Natural killer cell (primary cell): Measurements from ENCODE around the gene FBXL7. TPM values are rescaled to one million over a fixed set of nuclear protein-coding genes. Genes with fewer than 3 reads are reported as not detected.

Experiments used
- ATAC-seq, 3 donors: fragments of 150-1000 bp in 2 of 3; fragments of 200-7000 bp in 1 of 3; cut with Tn5 transposase; 1 replicate in 1 of 3; 2 replicates in 2 of 3; pipeline ENCODE4 v1.10.0; 2021; ENCODE audit warnings: mild to moderate bottlenecking in 2 of 3, moderate library complexity in 2 of 3
- DNase-seq, 2 donors: peaks; one replicate each; pipeline versions ENCODE4 v3.0.0 to v3.0.0-alpha.2; 2013 to 2021; ENCODE audit warnings: mixed read lengths in 1 of 2
- H3K27ac ChIP-seq: one replicate; pipeline ENCODE4 v1.5.1; 2013; ENCODE audit warnings: mild to moderate bottlenecking, low read length
- H3K27me3 ChIP-seq: one replicate; pipeline ENCODE4 v1.6.1; 2013; ENCODE audit warnings: low read length; ENCODE audit not compliant: control insufficient read depth, insufficient read depth
- H3K36me3 ChIP-seq: one replicate; pipeline ENCODE4 v1.6.1; 2013; ENCODE audit warnings: low read length; ENCODE audit not compliant: control insufficient read depth, insufficient read depth
- H3K4me1 ChIP-seq: one replicate; pipeline ENCODE4 v1.6.1; 2013; ENCODE audit warnings: low read length; ENCODE audit not compliant: control insufficient read depth, insufficient read depth
- H3K4me3 ChIP-seq: one replicate; pipeline ENCODE4 v1.5.1; 2013; ENCODE audit warnings: low read length
- H3K9me3 ChIP-seq: one replicate; pipeline ENCODE4 v1.6.1; 2013; ENCODE audit warnings: low read length; ENCODE audit not compliant: control insufficient read depth, insufficient read depth
- H3K27ac Mint-ChIP-seq, 2 donors: one replicate each; pipeline ENCODE4 v1.8.0; 2022; ENCODE audit warnings: mild to moderate bottlenecking in 2 of 2, mixed read lengths in 2 of 2, moderate library complexity in 1 of 2
- H3K27me3 Mint-ChIP-seq, 2 donors: one replicate each; pipeline ENCODE4 v1.8.0; 2022; ENCODE audit warnings: low read depth in 2 of 2, mixed read lengths in 2 of 2
- H3K36me3 Mint-ChIP-seq: one replicate; pipeline ENCODE4 v1.8.0; 2022; ENCODE audit warnings: mixed read lengths
- H3K4me1 Mint-ChIP-seq, 2 donors: one replicate each; pipeline ENCODE4 v1.8.0; 2022; ENCODE audit warnings: mixed read lengths in 2 of 2
- H3K4me3 Mint-ChIP-seq: one replicate; pipeline ENCODE4 v1.8.0; 2022; ENCODE audit warnings: mild to moderate bottlenecking, moderate library complexity, mixed read lengths
- H3K9me3 Mint-ChIP-seq, 2 donors: one replicate each; pipeline ENCODE4 v1.8.0; 2022; ENCODE audit warnings: mixed read lengths in 2 of 2
- CTCF ChIP-seq: fragments of 200-600 bp; IDR thresholded peaks from one replicate; pipeline ENCODE4 v1.8.0; 2022; ENCODE audit warnings: antibody characterized with exemption
- WGBS: methylation state at CpG from one replicate; pipeline ENCODE4 v1.1.7; 2013; ENCODE audit warnings: missing lambda C conversion rate; ENCODE audit not compliant: insufficient coverage; 5-methylcytosine and 5-hydroxymethylcytosine counted together
- intact Hi-C: fragments of 100-400 bp; cut with micrococcal nuclease; formaldehyde crosslinking; loops from one replicate; pipeline ENCODE4 v1.14.2; 2022
- total RNA-seq, 4 donors: library from RNA; stranded (reverse); fragments of 120-200 nt in 1 of 4; gene quantifications; one replicate each; pipeline versions ENCODE4 v1.2.3 to v1.2.4, GENCODE V29; 2013 to 2022

FBXL7 gene
- total RNA-seq, 3 donors from 2014 or later (not counting 1 experiment from before 2014, with no cell fraction given): not detected

DNA sequence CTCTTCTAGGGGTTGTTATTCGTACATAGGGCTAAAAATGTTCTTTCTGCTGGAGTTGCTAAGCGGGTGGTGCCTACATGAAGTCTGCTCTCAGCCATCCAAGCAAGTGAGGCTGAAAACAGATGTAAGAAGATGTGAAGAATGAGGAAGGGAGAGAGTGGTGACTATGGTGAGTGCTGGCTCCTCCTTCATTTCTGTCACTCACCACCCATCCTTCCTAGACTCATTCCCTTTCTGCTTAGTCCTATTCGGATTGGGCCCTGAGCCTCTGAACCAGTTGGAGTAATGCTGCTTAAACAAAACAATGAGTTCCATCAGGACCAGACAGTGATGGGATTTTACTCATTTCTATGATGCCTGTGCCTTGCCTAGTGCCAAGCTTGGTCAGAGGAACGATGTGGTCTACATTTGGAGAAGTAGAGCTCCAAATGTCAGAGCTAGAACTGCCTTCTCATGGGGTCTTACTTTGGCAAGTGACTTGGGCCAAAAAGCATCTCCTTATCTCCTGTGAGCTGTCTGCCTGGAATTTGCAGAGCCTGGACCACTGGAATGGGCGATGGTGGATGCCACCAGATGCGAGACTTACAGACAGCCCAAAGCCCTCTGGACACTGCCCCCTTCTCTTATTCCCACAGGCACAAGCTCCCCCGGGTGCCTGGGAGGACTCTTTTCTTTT lies 192.9 kb downstream of the FBXL7 start:
- no peaks in the 10 kb centered on the region for H3K36me3 Mint-ChIP-seq
- peaks cover 10 to 23% of the 10 kb centered on the region in 2 donors for H3K9me3 Mint-ChIP-seq
- Histone ChIP-seq H3K36me3 (no peaks in the 10 kb centered on the region), H3K9me3 (peaks cover 13% of the 10 kb centered on the region), H3K4me1 (no peaks in the 10 kb centered on the region), H3K4me3 (no peak overlapping the region), H3K27ac (no peak overlapping the region), H3K27me3 (no peaks in the 10 kb centered on the region)
- no peak for TF ChIP-seq CTCF
- DNase-seq (no peak), ATAC-seq (no peak)
- H3K27me3 Mint-ChIP-seq: no peaks in the 10 kb centered on the region
- no peaks in the 10 kb centered on the region for H3K4me1 Mint-ChIP-seq
- H3K27ac Mint-ChIP-seq: no peak overlapping the region
- 75% methylated on average over 7 of the region's 7 CpGs for WGBS
- no peak overlapping the region for H3K4me3 Mint-ChIP-seq
- intact Hi-C loops: no loop called here

DNA sequence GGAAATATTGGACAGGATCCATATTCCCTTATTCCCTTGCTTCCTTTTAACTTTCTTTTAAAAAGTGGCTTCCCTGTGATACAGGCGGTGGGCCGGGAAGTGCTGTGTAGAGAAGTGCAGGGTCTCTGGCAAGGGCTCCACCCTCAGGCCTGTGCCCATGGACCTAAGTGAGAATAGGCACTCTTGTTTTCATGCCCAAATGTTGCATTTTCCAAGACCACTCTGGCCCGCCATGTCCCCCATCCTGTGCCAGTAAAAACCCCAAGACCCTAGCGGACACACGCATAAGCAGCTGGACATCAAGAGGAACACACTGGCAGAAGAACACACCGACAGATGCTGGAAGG lies 193.4 kb downstream of the FBXL7 start:
- Histone ChIP-seq H3K4me3 (no peak overlapping the region), H3K9me3 (peaks cover 13% of the 10 kb centered on the region), H3K27me3 (no peaks in the 10 kb centered on the region), H3K27ac (no peak overlapping the region), H3K4me1 (no peaks in the 10 kb centered on the region), H3K36me3 (no peaks in the 10 kb centered on the region)
- H3K4me1 Mint-ChIP-seq: no peaks in the 10 kb centered on the region
- WGBS: 87% methylated on average over 6 of the region's 6 CpGs
- DNase-seq (no peak), ATAC-seq (no peak)
- no peaks in the 10 kb centered on the region for H3K36me3 Mint-ChIP-seq
- no peak for TF ChIP-seq CTCF
- peaks cover 8 to 25% of the 10 kb centered on the region in 2 donors for H3K9me3 Mint-ChIP-seq
- no peak overlapping the region for H3K27ac Mint-ChIP-seq
- H3K4me3 Mint-ChIP-seq: no peak overlapping the region
- no peaks in the 10 kb centered on the region for H3K27me3 Mint-ChIP-seq
- intact Hi-C loops: no loop called here

DNA sequence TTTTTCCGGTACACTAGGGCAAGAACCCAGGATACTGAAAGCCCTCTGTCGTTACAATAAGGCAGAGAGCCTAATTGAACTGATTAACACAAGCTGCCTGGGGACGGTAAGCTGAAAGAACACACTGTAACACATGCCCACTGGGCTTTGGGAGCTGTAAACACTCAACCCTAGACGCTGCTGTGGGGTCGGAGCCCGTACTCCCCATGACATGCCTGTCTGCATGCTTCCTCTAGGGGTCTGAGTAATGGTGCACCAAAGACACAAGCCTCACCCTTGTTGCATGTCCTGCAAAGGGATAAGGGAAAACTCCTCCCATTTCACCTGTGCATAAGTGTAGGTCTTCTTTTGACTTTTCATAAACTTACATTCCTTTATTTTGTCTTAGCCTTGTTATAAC lies 194.0 kb downstream of the FBXL7 start:
- H3K27me3 ChIP-seq: no peaks in the 10 kb centered on the region
- ATAC-seq (no peak), DNase-seq (no peak)
- Mint-ChIP-seq H3K27ac (no peak overlapping the region), H3K4me1 (no peaks in the 10 kb centered on the region), H3K9me3 (peaks cover 8 to 22% of the 10 kb centered on the region in 2 donors), H3K4me3 (no peak overlapping the region), H3K27me3 (no peaks in the 10 kb centered on the region), H3K36me3 (no peaks in the 10 kb centered on the region)
- WGBS: 85% methylated on average over 6 of the region's 6 CpGs
- intact Hi-C loops: no loop called here
- H3K27ac ChIP-seq: no peak overlapping the region
- no peaks in the 10 kb centered on the region for H3K4me1 ChIP-seq
- H3K36me3 ChIP-seq: no peaks in the 10 kb centered on the region
- peaks cover 13% of the 10 kb centered on the region for H3K9me3 ChIP-seq
- TF ChIP-seq CTCF: no peak
- no peak overlapping the region for H3K4me3 ChIP-seq

GRCh38 chr5:15694696-15695214 lies 194.8 kb downstream of the FBXL7 start:
- DNase-seq: no peak
- H3K9me3 Mint-ChIP-seq: peaks cover 10 to 22% of the 10 kb centered on the region in 2 donors
- no peaks in the 10 kb centered on the region for H3K36me3 ChIP-seq
- H3K27ac ChIP-seq: no peak overlapping the region
- no peaks in the 10 kb centered on the region for H3K27me3 Mint-ChIP-seq
- H3K36me3 Mint-ChIP-seq: no peaks in the 10 kb centered on the region
- H3K27me3 ChIP-seq: no peaks in the 10 kb centered on the region
- no peak overlapping the region for H3K27ac Mint-ChIP-seq
- H3K4me1 ChIP-seq: no peaks in the 10 kb centered on the region
- H3K4me3 ChIP-seq: no peak overlapping the region
- intact Hi-C loops: no loop called here
- TF ChIP-seq CTCF: no peak
- WGBS: 86% methylated on average over 2 of the region's 2 CpGs
- peaks cover 13% of the 10 kb centered on the region for H3K9me3 ChIP-seq
- no peak overlapping the region for H3K4me3 Mint-ChIP-seq
- ATAC-seq: no peak
- H3K4me1 Mint-ChIP-seq: no peaks in the 10 kb centered on the region
